DND-41 (cell line): Measurements from ENCODE around the gene FREM1.

ENCODE experiments used
- EZH2 ChIP-seq: IDR thresholded peaks from 3 replicates; pipeline ENCODE4 v1.6.1; 2012; ENCODE audit warnings: borderline replicate concordance, low read depth, mild to moderate bottlenecking, moderate library complexity, low read length, inconsistent platforms; ENCODE audit not compliant: severe bottlenecking
- TF ChIP-seq, protein P1 (sequence below): IDR thresholded peaks from 2 replicates; pipeline ENCODE4 v1.5.1; 2012; ENCODE audit warnings: borderline replicate concordance, low read length, moderate library complexity, mild to moderate bottlenecking; ENCODE audit not compliant: poor library complexity, severe bottlenecking; ENCODE audit errors: extremely low read depth

DNA sequence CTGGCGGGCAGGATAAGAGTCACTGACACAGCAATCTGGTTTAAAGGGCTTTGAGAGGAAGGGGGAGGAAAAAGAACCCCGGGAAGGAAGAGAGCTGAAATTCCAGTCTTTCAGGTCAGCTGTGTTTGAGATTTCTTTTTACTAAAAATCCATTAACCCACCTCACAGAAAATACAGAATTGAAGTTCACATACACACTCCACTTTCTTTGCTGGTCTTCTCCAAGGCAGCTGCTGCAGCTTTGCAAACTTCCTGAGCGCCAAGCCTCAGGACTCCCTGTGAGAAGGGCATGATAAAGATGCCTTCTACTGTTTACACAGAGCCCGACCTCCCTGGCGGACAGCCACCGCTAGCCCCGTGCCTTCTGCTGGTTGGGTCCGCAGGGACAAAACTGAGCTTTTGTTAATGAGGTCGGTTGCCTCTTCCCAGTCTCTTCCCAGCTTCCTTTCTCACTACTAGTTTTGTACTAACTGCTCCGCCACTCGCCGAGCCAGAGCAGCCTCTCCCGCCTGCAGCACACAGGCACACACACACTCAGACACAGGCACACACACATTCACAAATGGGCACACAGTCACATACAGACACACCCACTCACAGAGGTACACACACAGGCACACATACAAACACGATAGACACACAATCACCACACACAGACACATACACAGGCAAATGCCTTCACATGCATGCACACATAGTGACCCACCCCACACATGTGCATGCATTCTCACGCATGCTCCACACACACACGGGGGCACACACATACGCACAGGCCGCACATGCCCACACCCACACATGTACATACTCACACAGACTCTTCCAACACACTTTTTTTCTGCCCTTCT lies at the start of gene FREM1:
- no peak for TF ChIP-seq EZH2
- TF ChIP-seq, protein P1, sequence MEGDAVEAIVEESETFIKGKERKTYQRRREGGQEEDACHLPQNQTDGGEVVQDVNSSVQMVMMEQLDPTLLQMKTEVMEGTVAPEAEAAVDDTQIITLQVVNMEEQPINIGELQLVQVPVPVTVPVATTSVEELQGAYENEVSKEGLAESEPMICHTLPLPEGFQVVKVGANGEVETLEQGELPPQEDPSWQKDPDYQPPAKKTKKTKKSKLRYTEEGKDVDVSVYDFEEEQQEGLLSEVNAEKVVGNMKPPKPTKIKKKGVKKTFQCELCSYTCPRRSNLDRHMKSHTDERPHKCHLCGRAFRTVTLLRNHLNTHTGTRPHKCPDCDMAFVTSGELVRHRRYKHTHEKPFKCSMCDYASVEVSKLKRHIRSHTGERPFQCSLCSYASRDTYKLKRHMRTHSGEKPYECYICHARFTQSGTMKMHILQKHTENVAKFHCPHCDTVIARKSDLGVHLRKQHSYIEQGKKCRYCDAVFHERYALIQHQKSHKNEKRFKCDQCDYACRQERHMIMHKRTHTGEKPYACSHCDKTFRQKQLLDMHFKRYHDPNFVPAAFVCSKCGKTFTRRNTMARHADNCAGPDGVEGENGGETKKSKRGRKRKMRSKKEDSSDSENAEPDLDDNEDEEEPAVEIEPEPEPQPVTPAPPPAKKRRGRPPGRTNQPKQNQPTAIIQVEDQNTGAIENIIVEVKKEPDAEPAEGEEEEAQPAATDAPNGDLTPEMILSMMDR: no peak
